Spleen (tissue), 7 donors: ENCODE measurements around the gene KCNE4.

Experiments
- POLR2A ChIP-seq, 3 donors: fragments of 450-650 bp; IDR thresholded peaks; one replicate each; pipeline ENCODE4 v1.5.1; 2017; ENCODE audit warnings: antibody characterized with exemption in 3 of 3, mild to moderate bottlenecking in 1 of 3
- POLR2AphosphoS5 ChIP-seq, 3 donors: sonication (generic); formaldehyde crosslinking; IDR thresholded peaks; one replicate each; pipeline ENCODE4 v1.5.1; 2017; ENCODE audit warnings: antibody characterized with exemption in 3 of 3
- TF ChIP-seq, protein P1 (sequence below), 11 experiments: fragments of 200-600 bp in 7 of 11; fragments of 450-650 bp in 4 of 11; sonication (generic) in 4 of 11; IDR thresholded peaks in 8 of 11; conservative IDR thresholded peaks in 3 of 11; 1 replicate in 7 of 11; 2 replicates in 4 of 11; pipeline versions ENCODE4 v1.4.0 to v1.8.0; 2016 to 2021; ENCODE audit warnings: antibody characterized with exemption in 11 of 11, inconsistent platforms in 4 of 11, mild to moderate bottlenecking in 1 of 11
- donor health status: DM: no; HTN: no; CAD: no; lungs with moderate emphysema.
- donor health status: DM: no; HTN: no; CAD: no.
- donor health status: DM: no; HTN: no; CAD: no.

DNA sequence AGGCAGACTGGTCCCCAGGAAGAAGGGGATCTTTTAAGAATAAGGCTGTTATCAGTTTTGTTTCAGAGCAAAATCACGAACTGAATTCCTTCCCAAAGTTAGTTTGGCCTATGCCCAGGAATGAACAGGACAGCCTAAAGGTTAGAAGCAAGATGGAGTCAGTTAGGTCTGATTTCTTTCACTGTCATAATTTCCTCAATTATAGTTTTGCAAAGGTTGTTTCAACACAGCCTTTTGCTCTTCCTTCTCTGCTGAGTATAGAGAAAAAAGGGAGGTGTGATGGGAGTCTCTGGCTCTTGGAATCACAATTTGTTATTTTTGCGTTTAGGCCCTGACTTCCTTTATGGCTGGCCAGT, 14.6 kb upstream of the KCNE4 start:
- TF ChIP-seq, protein P1, sequence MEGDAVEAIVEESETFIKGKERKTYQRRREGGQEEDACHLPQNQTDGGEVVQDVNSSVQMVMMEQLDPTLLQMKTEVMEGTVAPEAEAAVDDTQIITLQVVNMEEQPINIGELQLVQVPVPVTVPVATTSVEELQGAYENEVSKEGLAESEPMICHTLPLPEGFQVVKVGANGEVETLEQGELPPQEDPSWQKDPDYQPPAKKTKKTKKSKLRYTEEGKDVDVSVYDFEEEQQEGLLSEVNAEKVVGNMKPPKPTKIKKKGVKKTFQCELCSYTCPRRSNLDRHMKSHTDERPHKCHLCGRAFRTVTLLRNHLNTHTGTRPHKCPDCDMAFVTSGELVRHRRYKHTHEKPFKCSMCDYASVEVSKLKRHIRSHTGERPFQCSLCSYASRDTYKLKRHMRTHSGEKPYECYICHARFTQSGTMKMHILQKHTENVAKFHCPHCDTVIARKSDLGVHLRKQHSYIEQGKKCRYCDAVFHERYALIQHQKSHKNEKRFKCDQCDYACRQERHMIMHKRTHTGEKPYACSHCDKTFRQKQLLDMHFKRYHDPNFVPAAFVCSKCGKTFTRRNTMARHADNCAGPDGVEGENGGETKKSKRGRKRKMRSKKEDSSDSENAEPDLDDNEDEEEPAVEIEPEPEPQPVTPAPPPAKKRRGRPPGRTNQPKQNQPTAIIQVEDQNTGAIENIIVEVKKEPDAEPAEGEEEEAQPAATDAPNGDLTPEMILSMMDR (IDR thresholded peaks at IDR 0.05 in 8 of 11, conservative IDR thresholded peaks at IDR 0.05 in 3 of 11): no peak
- TF ChIP-seq POLR2AphosphoS5 (IDR thresholded peaks at IDR 0.05) (no peak), POLR2A (IDR thresholded peaks at IDR 0.05) (no peak)
